CD8-positive, alpha-beta memory T cell (primary cell): ENCODE data around the gene SLC46A3. TPM values are rescaled to one million over a fixed set of nuclear protein-coding genes. Genes with fewer than 3 reads are reported as not detected.
A peak's percentile ranks its signal among the peaks of the same experiment; 100 is the strongest.

Source experiments
- CTCF ChIA-PET: fragments of 350-600 bp; sonication (Branson Sonifier 250); formaldehyde crosslinking; loops from one replicate; lab custom pipeline; 2021; ENCODE audit warnings: antibody characterized with exemption; lab: Charles Lee
- POLR2A ChIA-PET: fragments of 350-600 bp; sonication (Branson Sonifier 250); formaldehyde crosslinking; loops from one replicate; lab custom pipeline; 2021; ENCODE audit warnings: antibody characterized with exemption; lab: Charles Lee
- DNase-seq, 5 donors: peaks; one replicate each; pipeline versions ENCODE4 v3.0.0 to v3.0.0-alpha.2; 2020 to 2022; ENCODE audit warnings: mixed read lengths in 1 of 5
- H3K27ac ChIP-seq: one replicate; pipeline ENCODE4 v1.7.0; 2013; ENCODE audit warnings: low read depth, mild to moderate bottlenecking, low read length, moderate library complexity
- H3K27me3 ChIP-seq: 2 replicates; pipeline ENCODE4 v1.7.0; 2013; ENCODE audit warnings: low read length, mild to moderate bottlenecking; ENCODE audit not compliant: insufficient read depth, poor library complexity, severe bottlenecking
- H3K36me3 ChIP-seq: 2 replicates; pipeline ENCODE4 v1.7.0; 2013; ENCODE audit warnings: mild to moderate bottlenecking, low read length, moderate library complexity; ENCODE audit not compliant: insufficient read depth
- H3K4me1 ChIP-seq: 2 replicates; pipeline ENCODE4 v1.7.0; 2013; ENCODE audit warnings: mild to moderate bottlenecking, low read length, moderate library complexity; ENCODE audit not compliant: insufficient read depth
- H3K4me3 ChIP-seq: 2 replicates; pipeline ENCODE4 v1.7.0; 2013; ENCODE audit warnings: mild to moderate bottlenecking, low read length
- H3K9me3 ChIP-seq: 2 replicates; pipeline ENCODE4 v1.7.0; 2013; ENCODE audit warnings: mild to moderate bottlenecking, low read length
- H3K27ac Mint-ChIP-seq, 8 donors: one replicate each; pipeline ENCODE4 v1.8.0; 2020 to 2021; ENCODE audit warnings: mixed read lengths in 8 of 8, mild to moderate bottlenecking in 6 of 8, inconsistent platforms in 3 of 8, moderate library complexity in 3 of 8
- H3K27me3 Mint-ChIP-seq, 2 donors: one replicate each; pipeline ENCODE4 v1.8.0; 2020 to 2021; ENCODE audit warnings: mixed read lengths in 2 of 2, mild to moderate bottlenecking in 1 of 2, moderate library complexity in 1 of 2
- H3K36me3 Mint-ChIP-seq, 3 donors: one replicate each; pipeline ENCODE4 v1.8.0; 2020 to 2021; ENCODE audit warnings: mixed read lengths in 3 of 3, inconsistent platforms in 1 of 3, mild to moderate bottlenecking in 1 of 3
- H3K4me1 Mint-ChIP-seq, 3 donors: one replicate each; pipeline ENCODE4 v1.8.0; 2020 to 2021; ENCODE audit warnings: mixed read lengths in 3 of 3, inconsistent platforms in 1 of 3, mild to moderate bottlenecking in 1 of 3
- H3K4me3 Mint-ChIP-seq, 7 donors: one replicate each; pipeline ENCODE4 v1.8.0; 2020 to 2021; ENCODE audit warnings: mixed read lengths in 7 of 7, mild to moderate bottlenecking in 6 of 7, moderate library complexity in 4 of 7, inconsistent platforms in 2 of 7
- H3K9me3 Mint-ChIP-seq, 5 donors: one replicate each; pipeline ENCODE4 v1.8.0; 2020 to 2022; ENCODE audit warnings: mixed read lengths in 5 of 5, mild to moderate bottlenecking in 3 of 5, moderate library complexity in 2 of 5, inconsistent platforms in 1 of 5
- polyA plus RNA-seq: library from polyadenylated mRNA; unstranded; fragments of 300-500 nt; fragmentation: Illumina TruSeq; gene quantifications from one replicate; pipeline ENCODE4 v1.2.3, GENCODE V29; 2021
- total RNA-seq, 2 experiments: library from RNA; stranded (reverse); gene quantifications; one replicate each; pipeline ENCODE4 v1.2.3, GENCODE V29; 2021

Gene SLC46A3, protein sequence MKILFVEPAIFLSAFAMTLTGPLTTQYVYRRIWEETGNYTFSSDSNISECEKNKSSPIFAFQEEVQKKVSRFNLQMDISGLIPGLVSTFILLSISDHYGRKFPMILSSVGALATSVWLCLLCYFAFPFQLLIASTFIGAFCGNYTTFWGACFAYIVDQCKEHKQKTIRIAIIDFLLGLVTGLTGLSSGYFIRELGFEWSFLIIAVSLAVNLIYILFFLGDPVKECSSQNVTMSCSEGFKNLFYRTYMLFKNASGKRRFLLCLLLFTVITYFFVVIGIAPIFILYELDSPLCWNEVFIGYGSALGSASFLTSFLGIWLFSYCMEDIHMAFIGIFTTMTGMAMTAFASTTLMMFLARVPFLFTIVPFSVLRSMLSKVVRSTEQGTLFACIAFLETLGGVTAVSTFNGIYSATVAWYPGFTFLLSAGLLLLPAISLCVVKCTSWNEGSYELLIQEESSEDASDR
- 1 to 10 TPM; 4.9 to 5.1 TPM for total RNA-seq
- polyA plus RNA-seq = 24.9 TPM

DNA sequence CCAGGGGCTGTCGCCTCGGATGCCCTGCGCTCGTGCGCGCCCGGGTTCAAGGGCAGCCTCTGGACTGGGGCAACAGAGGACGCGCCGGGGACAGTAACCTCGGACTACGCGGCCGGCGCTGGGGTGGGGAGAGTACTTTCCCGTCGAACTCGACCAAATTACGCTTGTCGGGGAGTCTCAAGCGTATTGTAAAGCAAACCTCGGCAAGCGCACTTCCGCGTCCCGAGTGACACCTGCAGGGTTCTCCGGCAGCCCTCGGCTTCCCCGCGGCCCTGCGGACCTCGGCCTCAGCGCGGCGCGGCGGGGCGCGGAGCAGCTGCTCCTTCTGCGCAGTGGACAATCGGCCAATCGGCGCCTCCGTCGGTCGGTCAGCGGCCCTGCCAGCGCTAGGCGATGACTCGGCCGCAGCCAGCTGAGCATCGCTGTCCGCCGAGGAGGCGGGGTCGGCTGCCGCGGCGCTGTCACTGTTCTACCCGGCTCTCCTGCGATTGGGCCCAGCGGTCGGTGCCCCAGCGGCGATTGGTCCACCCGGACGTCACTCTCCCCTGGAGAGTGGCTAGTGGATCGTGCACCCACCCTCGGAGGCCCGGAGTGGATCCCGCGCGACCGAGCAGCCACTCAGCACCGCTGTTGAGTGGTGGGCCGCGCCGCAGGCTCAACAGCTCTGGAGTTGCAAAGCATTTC is at the start of gene SLC46A3:
Gene SLC46A3, minus strand, starts transcription at position 428 of the 684 bp plus-strand sequence. CDS start 972 bp downstream, outside the sequence.
- peak within 1 kb of the TSS; percentile 69 for H3K4me3 ChIP-seq
- ChIA-PET POLR2A (interaction anchor here (2.2 kb wide), 1 partner anchor 60 kb away, joined by 11 read pairs; the partner anchor contains the start of gene POMP), CTCF (interaction anchor here (1.2 kb wide), 1 partner anchor 59 kb away, joined by 3 read pairs; the partner anchor contains the start of gene POMP)
- DNase-seq = peak; percentile 94 to 98 (median 95)
- H3K36me3 Mint-ChIP-seq = peaks cover 0 to 19% (median 0%) of the 10 kb centered on the region in 3 donors
- H3K4me1 Mint-ChIP-seq = peaks cover 36 to 44% (median 38%) of the 10 kb centered on the region in 3 donors
- H3K27ac Mint-ChIP-seq = peak within 1 kb of the TSS; percentile 89 to 98 (median 95)
- peaks cover 0 to 3% of the 10 kb centered on the region in 2 donors for H3K27me3 Mint-ChIP-seq
- H3K36me3 ChIP-seq = no peaks in the 10 kb centered on the region
- no peaks in the 10 kb centered on the region for H3K9me3 ChIP-seq
- H3K27ac ChIP-seq = peak within 1 kb of the TSS; percentile 72
- no peaks in the 10 kb centered on the region for H3K27me3 ChIP-seq
- H3K9me3 Mint-ChIP-seq = no peaks in the 10 kb centered on the region
- peaks cover 25% of the 10 kb centered on the region for H3K4me1 ChIP-seq
- H3K4me3 Mint-ChIP-seq = peak within 1 kb of the TSS; percentile 89 to 98 (median 95)

DNA sequence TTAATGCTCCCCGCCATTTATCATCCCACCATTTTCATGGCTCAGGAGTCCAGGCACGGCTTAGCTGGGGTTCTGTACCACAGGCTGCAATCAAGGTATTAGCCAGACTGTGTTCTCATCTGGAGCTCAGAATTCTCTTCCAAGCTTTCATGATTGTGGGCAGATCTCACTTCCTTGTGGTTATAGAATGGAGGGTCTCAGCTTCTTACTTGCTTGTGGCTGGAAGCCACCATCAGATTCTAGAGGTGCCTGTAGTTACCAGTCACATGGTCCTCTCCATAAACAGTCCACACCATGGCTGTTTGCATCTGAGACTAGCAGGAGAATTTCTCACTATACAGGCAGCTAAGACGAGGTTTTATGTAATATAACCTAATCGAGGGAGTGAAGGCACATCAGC is 45.1 kb upstream of the SLC46A3 start:
- Mint-ChIP-seq H3K27ac (no peak overlapping the region), H3K27me3 (peaks cover 12 to 21% of the 10 kb centered on the region in 2 donors), H3K4me1 (no peaks in the 10 kb centered on the region), H3K4me3 (no peak overlapping the region), H3K36me3 (peaks cover 0 to 11% (median 0%) of the 10 kb centered on the region in 3 donors), H3K9me3 (peaks cover 16 to 27% (median 17%) of the 10 kb centered on the region in 5 donors)
- H3K9me3 ChIP-seq = no peaks in the 10 kb centered on the region
- H3K27ac ChIP-seq = no peak overlapping the region
- H3K27me3 ChIP-seq = no peaks in the 10 kb centered on the region
- no peaks in the 10 kb centered on the region for H3K4me1 ChIP-seq
- H3K36me3 ChIP-seq = no peaks in the 10 kb centered on the region
- no peak overlapping the region for H3K4me3 ChIP-seq
- POLR2A ChIA-PET = no interaction called here
- CTCF ChIA-PET = no interaction called here
- DNase-seq = no peak

- POLR2A ChIA-PET = no interaction called here
- no peak overlapping the region for H3K4me3 Mint-ChIP-seq
- Histone ChIP-seq H3K9me3 (no peaks in the 10 kb centered on the region), H3K4me3 (no peak overlapping the region), H3K36me3 (no peaks in the 10 kb centered on the region), H3K4me1 (no peaks in the 10 kb centered on the region), H3K27me3 (no peaks in the 10 kb centered on the region), H3K27ac (no peak overlapping the region)
- H3K4me1 Mint-ChIP-seq = no peaks in the 10 kb centered on the region
- H3K36me3 Mint-ChIP-seq = peaks cover 0 to 21% (median 0%) of the 10 kb centered on the region in 3 donors
- DNase-seq = no peak
- CTCF ChIA-PET = no interaction called here
- peaks cover 12 to 21% of the 10 kb centered on the region in 2 donors for H3K27me3 Mint-ChIP-seq
- peaks cover 19 to 29% (median 29%) of the 10 kb centered on the region in 5 donors for H3K9me3 Mint-ChIP-seq
- H3K27ac Mint-ChIP-seq = no peak overlapping the region
These were observed 42.8 kb upstream of the SLC46A3 start for GRCh38 chr13:28761586-28761985.

DNA sequence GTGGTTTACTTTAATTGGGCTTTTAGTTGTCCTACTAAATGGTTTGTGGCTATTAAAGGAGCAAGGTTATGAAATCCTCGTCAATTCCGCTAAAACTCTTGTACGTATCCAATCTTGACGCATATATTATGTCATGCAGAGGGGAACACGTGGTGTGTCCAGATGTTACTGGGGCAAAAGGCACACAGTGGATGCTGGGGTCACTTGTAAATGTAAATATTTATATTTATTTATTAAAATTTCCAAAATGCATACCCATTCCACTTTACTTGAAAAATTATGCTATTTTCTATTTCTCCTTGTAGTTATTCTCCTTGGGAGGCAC is 36.7 kb upstream of the SLC46A3 start:
- peak overlapping the region in 3 of 8 donors; percentile 12 to 31 (median 31) for H3K27ac Mint-ChIP-seq
- Histone ChIP-seq H3K36me3 (no peaks in the 10 kb centered on the region), H3K9me3 (no peaks in the 10 kb centered on the region), H3K27ac (peak overlapping the region; percentile 27), H3K4me3 (no peak overlapping the region), H3K4me1 (peaks cover 12% of the 10 kb centered on the region), H3K27me3 (no peaks in the 10 kb centered on the region)
- H3K27me3 Mint-ChIP-seq = peaks cover 10 to 11% of the 10 kb centered on the region in 2 donors
- H3K4me3 Mint-ChIP-seq = peak overlapping the region in 4 of 7 donors; percentile 30 to 72 (median 62)
- ChIA-PET CTCF (no interaction called here), POLR2A (no interaction called here)
- peaks cover 19 to 26% (median 22%) of the 10 kb centered on the region in 5 donors for H3K9me3 Mint-ChIP-seq
- DNase-seq = no peak
- H3K36me3 Mint-ChIP-seq = peaks cover 0 to 24% (median 0%) of the 10 kb centered on the region in 3 donors
- H3K4me1 Mint-ChIP-seq = peaks cover 5 to 12% (median 7%) of the 10 kb centered on the region in 3 donors

GRCh38 chr13:28754698-28755545 is 36.2 kb upstream of the SLC46A3 start:
- Mint-ChIP-seq H3K4me1 (peaks cover 5 to 12% (median 7%) of the 10 kb centered on the region in 3 donors), H3K27me3 (peaks cover 6 to 10% of the 10 kb centered on the region in 2 donors), H3K27ac (peak overlapping the region in 4 of 8 donors; percentile 31 to 77 (median 42)), H3K36me3 (peaks cover 0 to 24% (median 0%) of the 10 kb centered on the region in 3 donors), H3K9me3 (peaks cover 17 to 22% (median 20%) of the 10 kb centered on the region in 5 donors), H3K4me3 (peak overlapping the region in 5 of 7 donors; percentile 30 to 72 (median 60))
- ChIA-PET POLR2A (no interaction called here), CTCF (no interaction called here)
- Histone ChIP-seq H3K9me3 (no peaks in the 10 kb centered on the region), H3K4me1 (peaks cover 12% of the 10 kb centered on the region), H3K27me3 (no peaks in the 10 kb centered on the region), H3K27ac (peak overlapping the region; percentile 27), H3K4me3 (peak overlapping the region; percentile 11), H3K36me3 (no peaks in the 10 kb centered on the region)
- no peak for DNase-seq

DNA sequence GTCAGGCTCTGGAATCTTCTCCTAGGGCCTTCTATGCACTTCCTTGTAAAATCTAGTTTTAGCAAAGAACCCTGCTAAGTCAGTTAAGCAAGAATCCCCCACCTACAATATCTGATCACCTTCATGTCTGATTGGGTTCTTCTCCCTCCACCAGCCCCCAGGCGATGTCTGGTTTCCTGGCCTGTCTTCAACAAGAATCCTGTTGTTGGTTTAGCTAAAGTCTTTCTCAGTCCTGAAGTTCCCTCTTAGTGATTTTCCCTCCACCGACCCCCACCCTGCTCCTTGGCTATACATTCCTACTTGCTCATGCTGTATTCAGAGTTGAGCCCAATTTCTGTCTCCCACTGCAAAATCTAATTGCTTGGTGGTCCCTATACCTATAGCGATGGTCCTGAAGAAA is 35.2 kb upstream of the SLC46A3 start:
- H3K36me3 Mint-ChIP-seq = peaks cover 0 to 19% (median 0%) of the 10 kb centered on the region in 3 donors
- Histone ChIP-seq H3K27me3 (no peaks in the 10 kb centered on the region), H3K4me3 (no peak overlapping the region), H3K27ac (no peak overlapping the region), H3K4me1 (peaks cover 12% of the 10 kb centered on the region), H3K36me3 (no peaks in the 10 kb centered on the region), H3K9me3 (no peaks in the 10 kb centered on the region)
- no peak overlapping the region for H3K27ac Mint-ChIP-seq
- no peak overlapping the region for H3K4me3 Mint-ChIP-seq
- DNase-seq = no peak
- H3K9me3 Mint-ChIP-seq = peaks cover 7 to 12% (median 10%) of the 10 kb centered on the region in 5 donors
- ChIA-PET POLR2A (no interaction called here), CTCF (no interaction called here)
- H3K27me3 Mint-ChIP-seq = peaks cover 0 to 10% of the 10 kb centered on the region in 2 donors
- peaks cover 5 to 12% (median 7%) of the 10 kb centered on the region in 3 donors for H3K4me1 Mint-ChIP-seq

- ChIA-PET CTCF (no interaction called here), POLR2A (no interaction called here)
- Mint-ChIP-seq H3K4me3 (no peak overlapping the region), H3K9me3 (peaks cover 1 to 9% (median 8%) of the 10 kb centered on the region in 5 donors), H3K36me3 (peaks cover 0 to 15% (median 0%) of the 10 kb centered on the region in 3 donors), H3K27ac (peak overlapping the region in 1 of 8 donors; percentile 51), H3K27me3 (peaks cover 0 to 10% of the 10 kb centered on the region in 2 donors), H3K4me1 (peaks cover 5 to 12% (median 7%) of the 10 kb centered on the region in 3 donors)
- H3K27me3 ChIP-seq = no peaks in the 10 kb centered on the region
- no peaks in the 10 kb centered on the region for H3K9me3 ChIP-seq
- no peaks in the 10 kb centered on the region for H3K36me3 ChIP-seq
- DNase-seq = no peak
- no peak overlapping the region for H3K27ac ChIP-seq
- H3K4me1 ChIP-seq = peaks cover 12% of the 10 kb centered on the region
- H3K4me3 ChIP-seq = no peak overlapping the region
These were observed 34.6 kb upstream of the SLC46A3 start for GRCh38 chr13:28753208-28753892.
